NCI-H128 (cell line): Measurements from ENCODE around the gene MTX2.
"Not testable (repeated sequence)": the region's sequence is repeated elsewhere in the genome, so short reads cannot be mapped to it uniquely, and the experiment has no call there.

Experiments used
- DNase-seq: peaks from one replicate; lab custom pipeline; 2025; ENCODE audit not compliant: unreplicated experiment; lab: John Stamatoyannopoulos, UW

MTX2 gene

GRCh38 chr2:176370467-176371171 lies 101.4 kb downstream of the MTX2 start:
- DNase-seq = no peak

- DNase-seq = not testable (repeated sequence)
These were observed 103.9 kb downstream of the MTX2 start for GRCh38 chr2:176373155-176373554.

GRCh38 chr2:176378323-176378722 lies 109.1 kb downstream of the MTX2 start:
- no peak for DNase-seq

- no peak for DNase-seq
These were observed 111.1 kb downstream of the MTX2 start for GRCh38 chr2:176380341-176380740.

GRCh38 chr2:176383100-176383499 lies 113.9 kb downstream of the MTX2 start:
- DNase-seq = no peak

GRCh38 chr2:176383836-176384442 lies 114.7 kb downstream of the MTX2 start:
- DNase-seq = no peak

- DNase-seq = no peak
These were observed 116.0 kb downstream of the MTX2 start for GRCh38 chr2:176385219-176385759.

- DNase-seq = no peak
These were observed 116.6 kb downstream of the MTX2 start for GRCh38 chr2:176385838-176386237.
